HEK293T (cell line): Measurements from ENCODE around the gene RASGRP2.
"Not testable (repeated sequence)": the region's sequence is repeated elsewhere in the genome, so short reads cannot be mapped to it uniquely, and the experiment has no call there.

Experiments
- CTCF ChIA-PET: fragments of 350-600 bp; formaldehyde crosslinking; extraction: SDS; loops from one replicate; lab custom pipeline; 2021; ENCODE audit warnings: antibody characterized with exemption, inconsistent platforms; lab: Yijun Ruan, JAX
- POLR2A ChIA-PET: fragments of 350-600 bp; formaldehyde crosslinking; extraction: SDS; loops from one replicate; lab custom pipeline; 2020; ENCODE audit warnings: antibody characterized with exemption, inconsistent platforms; lab: Yijun Ruan, JAX
- DNase-seq: peaks from one replicate; pipeline ENCODE4 v3.0.0; 2012; ENCODE audit warnings: mixed read lengths; ENCODE audit errors: extremely low spot score
- ARNT ChIP-seq: fragments of 450-650 bp; IDR thresholded peaks from 2 replicates; pipeline ENCODE4 v1.6.1; 2017; ENCODE audit warnings: mild to moderate bottlenecking
- BHLHE40 ChIP-seq: fragments of 450-650 bp; IDR thresholded peaks from 2 replicates; pipeline ENCODE4 v1.6.1; 2016; ENCODE audit warnings: mild to moderate bottlenecking, moderate library complexity, borderline replicate concordance
- CTBP1 ChIP-seq: fragments of 450-650 bp; IDR thresholded peaks from 2 replicates; pipeline ENCODE4 v1.6.1; 2016; ENCODE audit warnings: borderline replicate concordance
- ELF4 ChIP-seq: fragments of 450-650 bp; IDR thresholded peaks from 2 replicates; pipeline ENCODE4 v1.6.1; 2017; ENCODE audit warnings: antibody characterized with exemption
- FOXA1 ChIP-seq: fragments of 450-650 bp; IDR thresholded peaks from 2 replicates; pipeline ENCODE4 v1.6.1; 2016; ENCODE audit warnings: mild to moderate bottlenecking
- FOXK2 ChIP-seq: fragments of 450-650 bp; IDR thresholded peaks from 2 replicates; pipeline ENCODE4 v1.6.1; 2016; ENCODE audit warnings: mild to moderate bottlenecking
- FOXM1 ChIP-seq: fragments of 450-650 bp; IDR thresholded peaks from 2 replicates; pipeline ENCODE4 v1.6.1; 2017; ENCODE audit warnings: mild to moderate bottlenecking, borderline replicate concordance
- HDGF ChIP-seq: fragments of 450-650 bp; IDR thresholded peaks from 2 replicates; pipeline ENCODE4 v1.6.1; 2017; ENCODE audit warnings: antibody characterized with exemption, borderline replicate concordance
- L3MBTL2 ChIP-seq: fragments of 450-650 bp; conservative IDR thresholded peaks from 2 replicates; pipeline ENCODE4 v1.6.1; 2016; ENCODE audit warnings: mild to moderate bottlenecking
- LEF1 ChIP-seq: fragments of 450-650 bp; IDR thresholded peaks from 2 replicates; pipeline ENCODE4 v1.6.1; 2017; ENCODE audit warnings: mild to moderate bottlenecking, borderline replicate concordance
- NFRKB ChIP-seq: fragments of 450-650 bp; IDR thresholded peaks from 2 replicates; pipeline ENCODE4 v1.6.1; 2016; ENCODE audit warnings: mild to moderate bottlenecking, moderate library complexity
- SP1 ChIP-seq: fragments of 450-650 bp; IDR thresholded peaks from 2 replicates; pipeline ENCODE4 v1.6.1; 2017
- SUZ12 ChIP-seq: fragments of 450-650 bp; IDR thresholded peaks from 2 replicates; pipeline ENCODE4 v1.6.1; 2016; ENCODE audit warnings: mild to moderate bottlenecking
- TARDBP ChIP-seq: fragments of 450-650 bp; IDR thresholded peaks from 2 replicates; pipeline ENCODE4 v1.6.1; 2016
- ZNF384 ChIP-seq: fragments of 450-650 bp; IDR thresholded peaks from 2 replicates; pipeline ENCODE4 v1.6.1; 2016
- TF ChIP-seq, protein P1 (sequence below): fragments of 450-650 bp; IDR thresholded peaks from 2 replicates; pipeline ENCODE4 v1.6.1; 2016

Gene RASGRP2

DNA sequence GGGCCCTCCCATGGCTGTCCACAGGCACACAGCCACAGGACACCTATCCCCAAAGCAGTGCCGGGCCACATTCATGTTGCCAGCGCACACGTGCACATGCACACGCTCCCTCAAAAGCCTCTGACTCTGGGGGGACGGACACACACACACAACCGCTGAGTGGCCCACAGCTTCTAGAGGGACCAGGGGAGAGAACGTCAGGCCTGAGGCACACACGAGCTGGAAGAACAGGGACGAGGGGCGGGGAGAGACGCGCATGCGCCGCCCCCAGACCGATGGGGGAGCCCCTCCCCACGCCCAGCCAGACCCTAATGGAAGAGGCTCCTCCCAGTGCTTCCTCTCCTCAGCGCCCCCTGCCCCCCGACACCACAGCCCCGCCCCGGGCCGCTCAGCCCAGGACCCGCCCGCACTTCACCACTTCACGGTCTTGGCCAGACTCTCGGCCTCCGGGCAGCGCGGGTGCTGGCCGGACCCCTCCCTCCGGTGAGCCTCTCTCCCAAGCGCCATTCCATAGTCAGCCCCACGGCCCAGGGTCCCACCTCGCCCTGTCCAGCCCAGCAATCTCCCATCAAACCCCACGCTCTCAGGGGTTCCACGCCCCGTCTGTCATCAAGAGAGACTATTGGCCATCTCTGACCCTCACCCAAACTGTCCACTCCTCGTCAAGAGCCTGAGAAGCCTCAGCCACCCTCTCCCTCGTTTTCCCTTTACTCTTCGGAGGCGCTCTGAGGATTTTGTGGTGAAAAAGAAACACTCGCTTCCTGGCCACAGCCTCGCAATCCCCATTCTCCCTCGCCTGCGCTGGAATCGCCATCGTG is 32.6 kb downstream of the RASGRP2 start:
- POLR2A ChIA-PET: no interaction called here
- DNase-seq: no peak
- CTCF ChIA-PET: interaction anchor here (3.2 kb wide), 1 partner anchor 23 kb away, joined by 15 read pairs; no protein-coding TSS in a partner anchor
- TF ChIP-seq HDGF (no peak), ARNT (no peak), NFRKB (no peak), FOXA1 (no peak), CTBP1 (no peak), ZNF384 (no peak), ELF4 (no peak), BHLHE40 (no peak), SP1 (no peak), FOXK2 (no peak), SUZ12 (no peak), LEF1 (no peak), L3MBTL2 (no peak), TARDBP (no peak), FOXM1 (no peak)
- TF ChIP-seq, protein P1, sequence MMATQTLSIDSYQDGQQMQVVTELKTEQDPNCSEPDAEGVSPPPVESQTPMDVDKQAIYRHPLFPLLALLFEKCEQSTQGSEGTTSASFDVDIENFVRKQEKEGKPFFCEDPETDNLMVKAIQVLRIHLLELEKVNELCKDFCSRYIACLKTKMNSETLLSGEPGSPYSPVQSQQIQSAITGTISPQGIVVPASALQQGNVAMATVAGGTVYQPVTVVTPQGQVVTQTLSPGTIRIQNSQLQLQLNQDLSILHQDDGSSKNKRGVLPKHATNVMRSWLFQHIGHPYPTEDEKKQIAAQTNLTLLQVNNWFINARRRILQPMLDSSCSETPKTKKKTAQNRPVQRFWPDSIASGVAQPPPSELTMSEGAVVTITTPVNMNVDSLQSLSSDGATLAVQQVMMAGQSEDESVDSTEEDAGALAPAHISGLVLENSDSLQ: no peak

- no peak for DNase-seq
- POLR2A ChIA-PET: no interaction called here
- CTCF ChIA-PET: interaction anchor here (0.9 to 3.2 kb wide), 2 partner anchors 9 to 22 kb away, joined by 3 to 15 read pairs; no protein-coding TSS in a partner anchor
- TF ChIP-seq ELF4 (no peak), LEF1 (no peak), BHLHE40 (no peak), ARNT (no peak), HDGF (no peak), SUZ12 (no peak), FOXA1 (no peak), CTBP1 (no peak), FOXK2 (no peak), SP1 (no peak), L3MBTL2 (no peak), ZNF384 (no peak), NFRKB (no peak), TARDBP (no peak), FOXM1 (no peak)
- TF ChIP-seq, protein P1: no peak
Measured at GRCh38 chr11:64710418-64711137, 33.4 kb downstream of the RASGRP2 start.

GRCh38 chr11:64705501-64705900 is 38.4 kb downstream of the RASGRP2 start:
- no peak for DNase-seq
- TF ChIP-seq FOXK2 (no peak), ZNF384 (no peak), SP1 (no peak), SUZ12 (no peak), ARNT (no peak), HDGF (no peak), ELF4 (no peak), FOXM1 (no peak), LEF1 (no peak), CTBP1 (no peak), NFRKB (no peak)
- TF ChIP-seq, protein P1: no peak
- CTCF ChIA-PET: interaction anchor here (3.9 kb wide), 1 partner anchor 17 kb away, joined by 33 read pairs; no protein-coding TSS in a partner anchor
- POLR2A ChIA-PET: interaction anchor here (1.8 kb wide), 1 partner anchor 73 kb away, joined by 4 read pairs; the partner anchor contains the start of gene SF1

GRCh38 chr11:64703048-64703447 is 40.9 kb downstream of the RASGRP2 start:
- DNase-seq: no peak
- TF ChIP-seq CTBP1 (no peak), FOXA1 (no peak), HDGF (no peak), FOXK2 (no peak), FOXM1 (no peak), SP1 (no peak), BHLHE40 (no peak), LEF1 (no peak), ZNF384 (no peak), ARNT (no peak), NFRKB (no peak), SUZ12 (no peak), ELF4 (no peak)
- TF ChIP-seq, protein P1: no peak
- ChIA-PET CTCF (interaction anchor here (3.9 kb wide), 1 partner anchor 14 kb away, joined by 33 read pairs; no protein-coding TSS in a partner anchor), POLR2A (no interaction called here)

DNA sequence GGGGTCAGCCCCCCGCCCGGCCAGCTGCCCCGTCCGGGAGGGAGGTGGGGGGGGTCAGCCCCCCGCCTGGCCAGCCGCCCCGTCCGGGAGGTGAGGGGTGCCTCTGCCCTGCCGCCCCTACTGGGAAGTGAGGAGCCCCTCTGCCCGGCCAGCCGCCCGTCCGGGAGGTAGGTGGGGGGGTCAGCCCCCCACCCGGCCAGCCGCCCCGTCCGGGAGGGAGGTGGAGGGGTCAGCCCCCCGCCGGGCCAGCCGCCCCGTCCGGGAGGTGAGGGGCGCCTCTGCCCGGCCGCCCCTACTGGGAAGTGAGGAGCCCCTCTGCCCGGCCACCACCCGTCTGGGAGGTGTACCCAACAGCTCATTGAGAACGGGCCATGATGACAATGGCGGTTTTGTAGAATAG is 42.0 kb downstream of the RASGRP2 start:
- DNase-seq, CTCF ChIA-PET, POLR2A ChIA-PET: not testable (repeated sequence)
